HFFc6 (cell line): ENCODE results near the gene PCDHGA8. TPM values are rescaled to one million over a fixed set of nuclear protein-coding genes. Genes with fewer than 3 reads are reported as not detected.

ENCODE experiments used
- DNase-seq: peaks from one replicate; pipeline ENCODE4 v3.0.0-alpha.2; 2018
- H3K27ac Mint-ChIP-seq: 2 replicates; pipeline ENCODE4 v1.8.0; 2020; ENCODE audit warnings: mild to moderate bottlenecking, mixed read lengths
- H3K27me3 Mint-ChIP-seq: 2 replicates; pipeline ENCODE4 v1.8.0; 2021; ENCODE audit warnings: mild to moderate bottlenecking, moderate library complexity, mixed read lengths; ENCODE audit not compliant: insufficient read depth
- H3K36me3 Mint-ChIP-seq: 2 replicates; pipeline ENCODE4 v1.8.0; 2021; ENCODE audit warnings: low read depth, mixed read lengths
- H3K4me1 Mint-ChIP-seq: 2 replicates; pipeline ENCODE4 v1.8.0; 2020; ENCODE audit warnings: low read depth, mixed read lengths
- H3K4me3 Mint-ChIP-seq: 2 replicates; pipeline ENCODE4 v1.8.0; 2020; ENCODE audit warnings: mild to moderate bottlenecking, moderate library complexity, mixed read lengths
- H3K9me3 Mint-ChIP-seq: 2 replicates; pipeline ENCODE4 v1.8.0; 2020; ENCODE audit warnings: mild to moderate bottlenecking, mixed read lengths
- total RNA-seq, 6 experiments: library from RNA; stranded (reverse); fragmentation: NEBNext Ultra II Directional; extraction: Animal tissue kit (Norgen Biotek cat#: 25700); gene quantifications; 2 replicates in 1 of 6; 3 replicates in 5 of 6; pipeline ENCODE4 v1.2.3, GENCODE V29; 2021
- TF ChIP-seq, protein P1 (sequence below): fragments of 200-600 bp; sonication (generic); IDR thresholded peaks from 2 replicates; pipeline ENCODE4 v1.5.0; 2021; ENCODE audit warnings: antibody characterized with exemption, mild to moderate bottlenecking

PCDHGA8 gene
- total RNA-seq, 6 experiments from 2014 or later = 0.52 to 1.0 (median 0.90) TPM

DNA sequence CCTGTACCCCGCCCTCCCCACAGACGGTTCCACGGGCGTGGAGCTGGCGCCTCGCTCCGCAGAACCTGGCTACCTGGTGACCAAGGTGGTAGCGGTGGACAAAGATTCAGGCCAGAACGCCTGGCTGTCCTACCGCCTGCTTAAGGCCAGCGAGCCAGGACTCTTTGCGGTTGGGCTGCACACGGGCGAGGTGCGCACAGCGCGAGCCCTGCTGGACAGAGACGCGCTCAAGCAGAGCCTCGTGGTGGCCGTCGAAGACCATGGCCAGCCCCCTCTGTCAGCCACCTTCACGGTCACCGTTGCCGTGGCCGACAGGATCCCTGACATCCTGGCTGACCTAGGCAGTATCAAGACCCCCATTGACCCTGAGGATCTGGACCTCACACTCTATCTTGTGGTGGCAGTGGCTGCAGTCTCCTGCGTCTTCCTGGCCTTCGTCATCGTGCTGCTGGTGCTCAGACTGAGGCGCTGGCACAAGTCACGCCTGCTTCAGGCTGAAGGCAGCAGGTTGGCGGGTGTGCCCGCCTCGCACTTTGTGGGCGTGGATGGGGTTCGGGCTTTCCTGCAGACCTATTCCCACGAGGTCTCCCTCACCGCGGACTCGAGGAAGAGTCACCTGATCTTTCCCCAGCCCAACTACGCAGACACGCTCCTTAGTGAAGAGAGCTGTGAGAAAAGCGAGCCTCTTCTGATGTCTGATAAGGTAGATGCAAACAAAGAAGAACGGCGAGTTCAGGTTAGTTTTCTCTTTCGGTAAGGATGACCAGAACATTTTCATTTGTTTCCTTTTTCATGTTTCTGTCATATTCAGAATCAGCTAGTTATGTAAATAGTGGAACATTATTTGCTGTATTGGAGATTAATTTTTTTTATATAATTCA is 26.2 kb upstream of the PCDHGA8 start:
- peaks cover 25% of the 10 kb centered on the region for H3K4me1 Mint-ChIP-seq
- peaks cover 60% of the 10 kb centered on the region for H3K9me3 Mint-ChIP-seq
- no peak for DNase-seq
- peaks cover 51% of the 10 kb centered on the region for H3K36me3 Mint-ChIP-seq
- H3K4me3 Mint-ChIP-seq = no peak overlapping the region
- TF ChIP-seq, protein P1, sequence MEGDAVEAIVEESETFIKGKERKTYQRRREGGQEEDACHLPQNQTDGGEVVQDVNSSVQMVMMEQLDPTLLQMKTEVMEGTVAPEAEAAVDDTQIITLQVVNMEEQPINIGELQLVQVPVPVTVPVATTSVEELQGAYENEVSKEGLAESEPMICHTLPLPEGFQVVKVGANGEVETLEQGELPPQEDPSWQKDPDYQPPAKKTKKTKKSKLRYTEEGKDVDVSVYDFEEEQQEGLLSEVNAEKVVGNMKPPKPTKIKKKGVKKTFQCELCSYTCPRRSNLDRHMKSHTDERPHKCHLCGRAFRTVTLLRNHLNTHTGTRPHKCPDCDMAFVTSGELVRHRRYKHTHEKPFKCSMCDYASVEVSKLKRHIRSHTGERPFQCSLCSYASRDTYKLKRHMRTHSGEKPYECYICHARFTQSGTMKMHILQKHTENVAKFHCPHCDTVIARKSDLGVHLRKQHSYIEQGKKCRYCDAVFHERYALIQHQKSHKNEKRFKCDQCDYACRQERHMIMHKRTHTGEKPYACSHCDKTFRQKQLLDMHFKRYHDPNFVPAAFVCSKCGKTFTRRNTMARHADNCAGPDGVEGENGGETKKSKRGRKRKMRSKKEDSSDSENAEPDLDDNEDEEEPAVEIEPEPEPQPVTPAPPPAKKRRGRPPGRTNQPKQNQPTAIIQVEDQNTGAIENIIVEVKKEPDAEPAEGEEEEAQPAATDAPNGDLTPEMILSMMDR = no peak
- H3K27me3 Mint-ChIP-seq = peaks cover 3% of the 10 kb centered on the region
- H3K27ac Mint-ChIP-seq = no peak overlapping the region

DNA sequence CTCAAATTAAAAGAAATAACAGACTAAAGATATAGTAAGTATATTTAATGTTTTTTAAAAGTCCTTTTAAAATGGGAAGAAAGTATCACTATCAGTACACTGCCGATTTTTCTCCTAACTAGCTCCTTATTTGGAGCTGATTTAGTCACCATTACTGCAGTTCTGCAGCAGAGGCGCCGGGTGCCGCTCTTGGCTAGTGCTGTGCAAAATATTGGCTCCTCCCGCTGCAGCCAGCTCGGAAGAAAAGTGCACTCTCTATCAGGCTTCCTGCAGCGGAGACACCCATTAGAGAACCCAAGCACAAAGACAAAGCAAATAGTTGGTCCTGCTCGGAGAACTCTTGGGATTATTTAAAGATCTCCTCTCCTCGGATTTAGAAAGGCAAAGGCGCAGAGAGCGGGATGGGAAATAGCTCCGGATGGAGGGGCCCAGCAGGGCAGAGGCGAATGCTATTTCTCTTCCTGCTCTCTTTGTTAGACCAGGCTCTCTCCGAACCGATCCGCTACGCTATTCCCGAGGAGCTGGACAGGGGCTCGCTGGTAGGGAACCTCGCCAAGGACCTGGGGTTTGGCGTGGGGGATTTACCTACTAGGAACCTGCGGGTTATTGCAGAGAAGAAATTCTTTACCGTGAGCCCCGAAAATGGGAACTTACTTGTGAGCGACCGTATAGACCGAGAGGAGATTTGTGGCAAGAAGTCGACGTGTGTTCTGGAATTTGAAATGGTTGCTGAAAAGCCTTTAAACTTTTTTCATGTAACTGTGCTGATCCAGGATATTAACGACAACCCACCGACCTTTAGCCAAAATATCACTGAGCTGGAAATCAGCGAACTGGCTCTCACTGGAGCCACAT is 22.2 kb upstream of the PCDHGA8 start, which contains the start of gene PCDHGB3:
TSS of gene PCDHGB3 (plus strand) at position 249 of the 855 bp plus-strand sequence. CDS start at position 402, 153 bp downstream.
- Mint-ChIP-seq H3K27me3 (peaks cover 3% of the 10 kb centered on the region), H3K36me3 (peaks cover 53% of the 10 kb centered on the region), H3K27ac (peak within 1 kb of the TSS; percentile 73), H3K4me1 (peaks cover 20% of the 10 kb centered on the region), H3K9me3 (peaks cover 61% of the 10 kb centered on the region), H3K4me3 (peak within 1 kb of the TSS; percentile 88)
- peak; percentile 73 for DNase-seq
- TF ChIP-seq, protein P1 = peak; percentile 70

GRCh38 chr5:141371572-141372475 is 20.6 kb upstream of the PCDHGA8 start:
- DNase-seq = no peak
- peaks cover 52% of the 10 kb centered on the region for H3K36me3 Mint-ChIP-seq
- H3K4me1 Mint-ChIP-seq = peaks cover 20% of the 10 kb centered on the region
- H3K27ac Mint-ChIP-seq = no peak overlapping the region
- peaks cover 59% of the 10 kb centered on the region for H3K9me3 Mint-ChIP-seq
- H3K4me3 Mint-ChIP-seq = no peak overlapping the region
- peaks cover 2% of the 10 kb centered on the region for H3K27me3 Mint-ChIP-seq
- TF ChIP-seq, protein P1 = no peak

DNA sequence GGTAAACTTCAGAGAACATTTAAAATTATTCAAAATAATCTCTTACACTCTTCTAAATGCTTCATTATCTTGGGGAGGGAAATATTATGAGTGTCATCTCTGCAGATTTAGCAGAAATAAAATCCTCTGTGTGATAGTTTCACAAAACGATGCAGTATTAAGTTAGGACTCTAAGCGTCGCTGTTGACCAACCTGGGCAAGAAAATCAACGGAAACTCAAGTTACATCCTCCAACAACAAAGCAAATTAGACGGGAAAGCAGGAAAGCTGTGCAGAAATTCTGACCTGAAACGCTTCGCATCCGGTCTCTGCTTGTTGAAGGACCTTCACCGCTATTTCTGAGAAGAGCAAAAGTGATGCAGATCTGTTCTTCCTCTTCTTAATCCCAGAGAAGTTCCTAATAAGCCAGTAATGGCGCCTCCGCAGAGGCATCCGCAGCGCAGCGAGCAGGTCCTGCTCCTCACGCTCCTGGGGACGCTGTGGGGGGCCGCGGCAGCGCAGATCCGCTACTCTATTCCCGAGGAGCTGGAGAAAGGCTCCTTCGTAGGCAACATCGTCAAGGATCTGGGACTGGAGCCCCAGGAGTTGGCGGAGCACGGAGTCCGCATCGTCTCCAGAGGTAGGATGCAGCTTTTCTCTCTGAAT is 18.6 kb upstream of the PCDHGA8 start, which contains the start of gene PCDHGA6:
TSS of gene PCDHGA6 (plus strand) at position 219 of the 645 bp plus-strand sequence. CDS start at position 412, 193 bp downstream.
- Mint-ChIP-seq H3K9me3 (peaks cover 63% of the 10 kb centered on the region), H3K27me3 (peaks cover 2% of the 10 kb centered on the region), H3K36me3 (peaks cover 57% of the 10 kb centered on the region), H3K27ac (no peak within 1 kb of the TSS), H3K4me1 (peaks cover 20% of the 10 kb centered on the region), H3K4me3 (no peak within 1 kb of the TSS; the same call in 1 of the 2 replicates)
- TF ChIP-seq, protein P1 = peak; percentile 50
- DNase-seq = no peak
